ENCODE results near the gene ST3GAL6.

ST3GAL6 gene

DNA sequence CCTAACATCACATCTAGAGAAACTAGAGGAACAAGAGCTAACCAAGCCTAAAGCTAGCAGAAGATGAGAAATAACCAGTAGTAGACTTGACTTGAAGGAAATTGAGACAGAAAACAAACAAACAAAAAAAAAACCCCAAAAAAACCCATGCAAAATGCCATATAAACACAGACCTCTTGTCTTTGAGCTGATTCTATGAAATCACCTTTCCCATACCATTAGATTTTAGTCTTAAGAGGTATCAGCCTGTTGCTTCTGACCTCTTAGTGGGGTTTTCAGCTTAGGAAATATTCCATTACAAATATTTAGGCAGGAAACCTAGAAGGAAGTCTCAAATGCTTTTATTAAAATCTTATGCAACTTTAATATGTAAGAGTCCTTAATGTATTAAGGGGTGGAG lies 23.9 kb upstream of the ST3GAL6 start:
- no peak for DNase-seq (ENCODE audit: low read depth in 2 of 2)

DNA sequence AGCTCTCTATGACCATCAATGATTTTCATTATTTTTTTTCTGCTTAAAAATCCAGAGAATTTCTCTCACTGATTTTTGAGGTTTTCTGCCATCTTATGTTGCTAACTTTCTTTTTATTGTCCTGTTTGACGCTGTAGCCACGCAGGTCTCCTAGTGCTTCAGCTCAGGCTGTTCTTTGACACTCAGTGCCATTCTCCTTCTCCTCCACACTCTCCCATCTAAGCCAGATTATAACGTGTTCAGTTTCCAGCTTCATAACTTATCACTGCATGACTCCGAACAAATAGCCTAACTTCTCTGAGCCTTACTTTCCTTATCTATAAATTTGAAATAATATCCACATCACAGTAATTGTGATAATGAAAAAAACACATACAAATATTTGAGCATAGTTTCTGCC lies 22.8 kb upstream of the ST3GAL6 start:
- DNase-seq (ENCODE audit: low read depth in 2 of 2): no peak

DNA sequence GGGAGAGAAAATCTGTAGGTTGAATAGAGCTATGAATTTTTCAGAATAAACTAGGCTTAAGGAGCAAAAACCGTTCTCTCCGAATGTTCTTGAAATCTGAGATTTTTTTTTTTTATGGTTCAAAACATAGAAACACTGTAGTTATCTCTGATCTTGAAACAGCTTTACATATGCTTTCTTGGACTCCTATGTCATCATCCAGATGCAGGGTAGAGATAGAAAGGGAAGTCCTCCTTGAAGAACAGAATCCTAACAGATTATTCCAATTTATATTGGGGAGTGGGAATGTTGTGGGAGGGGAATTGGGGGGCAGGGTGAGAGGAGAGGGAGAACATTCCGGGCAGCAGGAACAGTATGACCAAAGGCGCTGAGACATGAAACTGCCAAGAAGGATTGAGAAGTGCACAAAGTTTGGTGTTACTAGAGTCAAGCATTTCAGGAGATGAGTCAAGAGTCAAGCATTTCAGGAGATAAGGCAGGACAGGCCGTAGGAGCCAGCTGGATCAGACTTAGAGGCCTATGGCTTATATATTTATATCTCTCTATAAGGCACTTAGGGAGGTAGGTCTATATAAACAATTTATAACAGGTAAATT lies 21.9 kb upstream of the ST3GAL6 start:
- no peak for DNase-seq (ENCODE audit: low read depth in 2 of 2)

DNA sequence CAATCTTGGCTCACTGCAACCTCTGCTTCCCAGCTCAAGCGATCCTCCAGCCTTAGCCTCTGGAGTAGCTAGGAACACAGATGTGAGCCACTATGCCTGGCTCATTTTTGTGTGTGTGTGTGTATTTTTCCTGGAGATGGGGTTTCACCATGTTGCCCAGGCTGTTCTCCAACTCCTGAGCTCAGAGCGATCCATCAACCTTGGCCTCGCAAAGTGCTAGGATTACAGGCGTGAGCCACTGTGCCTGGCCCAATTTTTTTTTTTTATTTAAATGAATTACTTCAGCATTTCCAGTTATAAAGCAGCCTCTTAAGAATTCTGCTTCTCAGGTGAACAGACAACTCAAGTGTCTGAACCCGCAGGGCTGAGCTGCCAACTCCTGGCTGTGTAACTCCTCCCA lies 20.1 kb upstream of the ST3GAL6 start:
- DNase-seq (ENCODE audit: low read depth in 2 of 2): no peak

DNA sequence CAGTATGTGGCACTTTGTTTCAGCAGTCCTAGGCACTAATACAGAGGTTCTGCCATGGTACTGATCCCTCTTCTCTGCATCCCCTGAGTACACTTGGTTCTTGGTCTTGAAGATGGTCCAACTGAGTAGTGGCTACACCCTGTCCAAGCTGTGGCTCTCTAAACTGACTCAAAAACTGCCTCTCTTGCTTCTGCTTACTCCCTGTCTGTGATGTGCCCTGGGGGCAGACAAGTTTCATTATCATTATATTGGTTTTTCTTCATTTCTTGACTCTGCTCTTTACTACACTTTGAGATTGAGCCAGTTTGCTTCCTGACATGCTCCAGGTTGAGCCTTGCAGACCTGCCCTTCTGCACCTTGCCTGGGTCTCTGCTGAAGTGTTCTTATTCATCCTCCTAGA lies 18.9 kb upstream of the ST3GAL6 start:
- no peak for DNase-seq (ENCODE audit: low read depth in 2 of 2)

DNA sequence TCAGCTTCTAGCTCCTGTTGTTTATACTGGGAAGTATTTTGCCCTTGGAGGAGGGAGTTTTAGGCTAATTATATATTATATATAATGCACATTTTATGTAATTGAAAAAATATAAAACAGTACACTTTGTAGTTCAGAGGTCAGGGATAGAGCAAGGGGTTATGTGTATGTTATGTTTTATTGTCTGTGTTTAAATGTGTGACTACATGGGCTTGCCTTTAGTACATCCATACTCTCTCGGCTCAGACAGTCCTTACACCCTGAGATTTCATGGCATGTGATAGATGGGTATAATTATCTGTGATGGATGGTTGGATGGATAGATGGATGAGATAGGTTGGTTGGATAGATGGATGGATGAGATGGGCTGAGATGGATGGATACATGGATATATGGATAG lies 17.4 kb upstream of the ST3GAL6 start:
- DNase-seq (ENCODE audit: low read depth in 2 of 2): no peak

DNA sequence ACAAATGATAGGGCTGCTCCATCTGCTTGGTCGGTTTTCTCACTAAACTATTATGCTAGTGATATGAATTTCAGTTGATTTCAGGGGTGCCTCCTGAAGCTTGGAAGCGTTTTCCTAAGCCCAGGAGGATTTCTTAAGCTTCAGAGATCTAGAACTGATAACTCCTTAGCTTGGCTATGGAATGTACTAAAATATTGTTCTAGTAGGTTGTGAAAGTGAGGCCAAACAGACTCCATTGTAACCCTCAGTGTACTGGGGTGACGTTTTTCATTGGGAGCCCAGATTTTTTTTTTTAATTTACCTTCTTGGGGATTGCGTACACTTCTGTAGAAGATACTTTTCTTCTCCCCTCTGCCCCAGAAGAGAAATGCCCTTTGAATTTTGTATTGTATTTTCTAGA lies 17.0 kb upstream of the ST3GAL6 start:
- no peak for DNase-seq (ENCODE audit: low read depth in 2 of 2)

DNA sequence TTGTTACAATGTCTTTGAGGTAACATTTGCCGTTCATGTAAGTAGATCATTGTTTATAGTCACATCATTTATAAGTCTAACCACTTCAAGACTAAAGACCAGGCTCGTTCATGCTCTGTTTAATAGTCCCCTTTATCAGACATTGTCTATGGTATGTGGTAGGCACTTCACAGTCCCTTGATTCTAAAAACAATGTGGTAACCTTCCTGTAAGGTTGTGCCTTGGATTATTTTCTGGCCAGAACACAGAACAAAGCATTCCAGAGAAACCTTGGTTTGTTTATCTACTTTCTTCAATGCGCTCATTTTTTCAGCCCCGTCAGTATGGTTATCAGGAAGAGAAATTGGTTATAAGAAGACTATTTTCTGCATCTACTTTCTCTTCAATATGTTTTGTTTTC lies 16.3 kb upstream of the ST3GAL6 start:
- no peak for DNase-seq (ENCODE audit: low read depth in 2 of 2)

DNA sequence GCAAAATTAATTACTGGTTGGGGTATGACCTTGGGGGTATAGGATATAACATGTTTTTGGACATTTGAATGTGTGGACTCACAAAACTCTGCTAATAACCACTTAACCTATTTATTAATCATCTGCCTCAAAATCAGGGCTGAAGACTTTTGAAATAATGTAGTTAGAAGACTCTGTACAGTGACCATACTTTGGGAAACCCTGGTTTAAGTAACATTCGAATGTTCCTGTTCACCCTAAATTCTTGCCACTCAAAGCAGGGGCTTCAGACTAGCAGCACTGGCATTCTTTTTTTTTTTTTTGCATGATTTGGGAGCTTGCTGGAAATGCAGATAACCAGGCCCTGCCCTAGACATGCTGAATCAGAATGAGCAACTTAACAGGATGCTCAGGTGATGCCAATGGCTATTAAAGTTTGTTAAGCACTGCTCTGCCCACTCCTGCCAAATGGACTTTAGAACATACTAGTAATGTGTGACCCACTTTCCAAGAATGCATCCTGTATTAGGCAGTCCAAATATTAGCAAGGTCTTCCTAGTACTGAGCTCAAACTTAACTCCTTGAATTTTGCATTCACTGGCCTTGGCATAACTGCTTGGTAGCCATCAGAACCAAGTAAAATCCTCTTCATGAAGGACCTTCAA lies 12.7 kb upstream of the ST3GAL6 start:
- no peak for DNase-seq (ENCODE audit: low read depth in 2 of 2)

DNA sequence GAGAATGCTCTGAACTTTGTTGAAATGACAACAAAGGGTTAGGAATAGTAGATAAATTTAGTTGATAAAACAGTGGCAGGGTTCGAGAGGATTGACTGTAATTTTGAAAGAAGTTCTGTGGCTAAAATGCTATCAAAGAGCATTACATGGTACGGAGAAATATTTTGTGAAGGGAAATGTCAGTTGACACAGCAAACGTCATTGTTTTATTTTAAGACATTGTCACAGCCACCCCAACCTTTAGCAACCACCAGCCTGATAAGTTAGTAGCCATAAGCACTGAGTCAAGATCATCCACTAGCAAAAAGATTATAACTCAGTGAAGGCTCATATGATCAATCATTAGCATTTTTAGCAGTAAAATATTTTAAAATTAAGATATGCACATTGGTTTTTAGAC lies 8.7 kb upstream of the ST3GAL6 start:
- no peak for DNase-seq (ENCODE audit: low read depth in 2 of 2)

DNA sequence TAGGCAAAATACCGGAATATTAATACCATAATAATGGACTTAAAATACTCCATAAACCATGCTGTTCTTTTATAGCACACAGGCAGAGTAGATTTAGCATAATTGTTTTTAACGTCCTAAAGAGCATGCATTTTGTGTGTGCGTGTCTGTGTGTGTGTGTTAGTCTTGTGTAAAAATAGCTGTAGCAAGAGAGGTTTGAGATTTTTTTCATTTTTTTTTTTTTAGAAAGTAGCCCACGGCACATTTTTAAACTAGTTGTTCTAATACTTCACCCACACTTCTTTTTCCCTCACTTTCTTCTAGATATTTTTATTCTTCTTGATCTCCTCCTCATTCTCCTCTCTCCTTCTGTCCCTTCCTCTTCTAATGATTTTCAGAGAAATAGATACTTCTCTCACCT lies 7.5 kb upstream of the ST3GAL6 start:
- DNase-seq (ENCODE audit: low read depth in 2 of 2): no peak

DNA sequence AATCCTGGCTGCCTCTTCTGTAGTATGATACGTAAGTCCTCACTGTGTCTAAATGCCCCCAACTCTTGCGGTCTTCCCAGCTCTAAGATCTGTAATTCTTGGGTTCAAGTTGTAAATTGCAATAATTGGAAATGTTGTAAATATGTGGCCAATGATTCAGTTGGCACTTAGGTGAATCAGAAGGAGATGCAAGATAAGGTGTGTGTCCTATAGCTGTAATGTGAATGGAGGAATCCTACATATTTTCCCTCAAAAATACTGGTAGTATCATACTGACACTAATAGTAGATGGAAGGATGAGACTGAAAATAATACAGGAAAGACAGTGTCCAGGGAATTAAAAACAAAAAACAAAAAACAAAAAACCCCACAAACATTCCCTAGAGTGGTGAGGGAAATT lies 3.5 kb upstream of the ST3GAL6 start:
- no peak for DNase-seq (ENCODE audit: low read depth in 2 of 2)

DNA sequence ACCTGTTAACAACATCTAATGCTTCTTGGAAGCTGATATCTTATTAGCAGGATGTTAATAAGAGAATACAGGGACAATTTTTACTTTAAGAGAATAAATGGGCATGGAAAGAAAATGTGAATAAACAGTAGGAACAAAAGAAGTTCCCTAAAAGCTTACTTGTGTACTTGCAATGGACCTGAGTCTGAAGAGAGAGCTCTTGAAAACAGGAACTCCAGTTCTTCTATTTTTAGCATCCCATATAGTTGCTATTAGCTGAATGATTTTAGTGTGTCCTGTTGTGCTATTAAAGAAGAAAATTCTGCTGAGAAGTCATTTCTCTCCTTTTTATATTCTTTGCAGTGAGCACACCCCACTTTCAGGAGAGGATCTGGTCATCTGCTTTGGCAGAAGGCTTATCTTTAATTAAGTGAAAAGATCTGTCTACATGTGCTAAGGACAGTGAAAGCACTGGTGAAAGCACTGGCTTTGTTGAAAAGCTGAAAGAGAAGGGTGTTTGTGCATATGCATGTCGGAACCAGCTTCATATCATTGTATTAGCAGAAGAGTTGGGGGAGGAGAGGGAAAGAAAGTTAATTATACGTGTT lies 1.4 kb upstream of the ST3GAL6 start:
- DNase-seq (ENCODE audit: low read depth in 2 of 2): no peak

DNA sequence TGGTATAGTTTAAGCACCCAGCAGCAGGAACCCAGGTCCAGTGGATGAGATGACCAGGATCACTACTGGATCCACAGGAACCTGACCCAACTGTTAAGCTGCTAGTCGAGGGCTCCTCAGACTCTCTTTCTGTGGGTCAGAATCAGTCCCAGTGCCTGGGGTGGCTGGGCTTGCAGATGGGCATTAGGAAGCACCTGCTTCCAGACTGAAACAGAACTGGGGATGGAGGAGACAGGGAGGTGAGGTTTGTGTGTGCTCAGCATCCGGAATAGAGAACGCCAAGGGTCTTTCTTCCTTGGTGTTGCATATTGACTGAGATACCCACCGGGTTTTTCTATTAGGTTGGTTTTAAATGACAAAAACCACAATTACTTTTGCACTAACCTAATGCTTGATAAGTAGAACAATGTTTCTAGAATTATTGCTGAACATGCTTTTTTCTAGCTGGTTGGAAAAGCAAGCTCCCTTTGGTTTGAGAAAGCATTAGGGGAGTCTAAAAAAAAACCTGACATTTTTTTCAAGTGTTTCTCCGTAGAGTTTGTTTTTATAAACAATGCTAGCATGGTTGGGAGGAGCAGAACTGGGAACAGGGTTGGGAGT lies 779 bp downstream of the ST3GAL6 start:
- DNase-seq (ENCODE audit: low read depth in 2 of 2): no peak

DNA sequence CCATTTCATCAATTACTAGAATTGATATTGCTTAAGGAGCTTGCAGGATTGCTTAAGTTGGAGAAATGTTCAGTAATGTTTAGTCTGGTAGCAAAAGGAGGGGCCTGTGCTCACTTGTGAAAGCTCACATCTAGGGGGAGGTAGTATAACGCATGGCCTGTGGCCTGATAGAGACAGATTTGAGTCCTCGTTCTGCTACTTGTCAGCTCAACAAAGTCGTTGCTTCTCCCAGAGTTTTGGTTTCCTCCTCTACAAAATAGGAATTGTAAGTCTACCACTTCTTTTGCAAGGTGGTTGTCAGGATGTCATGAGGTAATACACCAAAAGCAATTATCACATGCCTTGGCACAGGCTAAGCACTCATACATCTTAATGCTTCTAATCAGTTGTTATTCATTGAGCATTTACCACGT lies 1.3 kb downstream of the ST3GAL6 start:
- no peak for DNase-seq (ENCODE audit: low read depth in 2 of 2)

DNA sequence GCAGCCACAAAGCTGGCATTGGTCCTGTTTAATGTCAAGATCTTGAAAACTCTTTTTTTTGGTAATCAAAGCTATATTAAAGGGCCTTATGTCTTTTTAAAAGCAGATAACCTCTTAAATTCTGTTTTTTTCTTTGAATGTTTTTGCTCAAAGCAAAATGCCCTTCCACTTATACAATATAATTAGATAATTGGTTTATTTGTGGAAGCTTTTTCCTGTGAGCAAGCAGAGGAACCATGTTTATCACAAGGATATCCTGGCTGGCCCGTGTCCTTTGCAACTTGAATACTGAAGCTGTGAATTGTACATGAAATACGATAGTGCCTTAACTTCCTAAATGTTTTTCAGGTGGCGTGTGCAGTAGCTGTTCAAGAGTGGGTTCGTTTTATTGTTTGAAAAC lies 2.6 kb downstream of the ST3GAL6 start:
- DNase-seq (ENCODE audit: low read depth in 2 of 2): no peak

DNA sequence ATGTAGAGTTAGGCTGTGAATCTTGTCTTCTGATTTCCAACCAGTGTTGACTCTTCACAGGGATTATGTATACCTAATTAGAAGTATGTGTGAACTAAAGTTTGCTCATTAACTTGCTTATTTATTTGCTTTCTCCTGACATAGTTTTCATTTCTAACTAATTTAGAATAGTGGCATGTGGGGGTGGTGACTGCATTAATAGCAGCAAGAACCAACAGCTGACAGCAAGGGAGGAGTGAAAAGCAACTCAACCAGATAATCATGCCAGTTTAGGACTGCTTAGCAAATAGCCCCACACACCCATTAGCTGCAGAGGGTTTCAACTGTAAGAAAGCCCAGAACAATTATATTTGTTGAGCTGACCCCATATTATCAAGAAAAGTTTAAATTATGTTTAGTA lies 3.8 kb downstream of the ST3GAL6 start:
- no peak for DNase-seq (ENCODE audit: low read depth in 2 of 2)

DNA sequence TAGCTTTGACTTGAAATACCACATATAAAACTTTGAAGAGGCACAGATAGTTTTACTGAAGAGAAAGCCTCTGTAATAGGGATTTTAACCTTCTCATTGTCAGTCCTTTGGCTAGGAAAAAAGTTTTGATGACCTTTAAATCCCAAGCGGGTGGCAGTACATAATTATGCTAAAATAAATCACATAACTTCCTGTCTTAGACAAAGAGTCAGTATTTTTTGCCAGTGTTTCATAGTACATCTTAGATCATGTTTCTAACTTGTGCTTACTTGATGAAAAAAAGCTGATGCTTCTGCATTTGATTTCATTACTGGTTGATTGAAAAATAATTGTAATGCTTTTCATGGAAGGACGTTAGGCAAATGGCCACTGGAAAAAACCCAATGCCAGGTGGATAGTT lies 5.8 kb downstream of the ST3GAL6 start:
- DNase-seq (ENCODE audit: low read depth in 2 of 2): no peak

DNA sequence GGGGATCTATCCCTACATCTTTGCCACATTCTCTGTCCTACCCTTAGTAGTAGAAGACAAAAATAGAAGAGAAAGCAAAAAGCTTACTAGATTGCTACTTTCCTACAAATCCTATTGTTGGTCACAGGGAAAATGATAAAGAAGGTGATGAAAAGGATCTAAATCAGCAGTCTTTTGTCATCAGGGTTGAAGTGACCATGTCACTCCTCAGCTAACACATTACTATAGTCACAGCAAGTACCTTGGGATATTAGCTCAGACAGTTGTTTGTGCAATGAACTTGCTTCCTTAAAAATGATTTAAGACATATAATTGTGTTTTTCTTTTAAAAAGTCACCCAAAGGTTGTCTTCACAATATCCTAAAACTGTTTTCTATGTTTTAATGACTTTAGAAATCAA lies 6.3 kb downstream of the ST3GAL6 start:
- no peak for DNase-seq (ENCODE audit: low read depth in 2 of 2)

DNA sequence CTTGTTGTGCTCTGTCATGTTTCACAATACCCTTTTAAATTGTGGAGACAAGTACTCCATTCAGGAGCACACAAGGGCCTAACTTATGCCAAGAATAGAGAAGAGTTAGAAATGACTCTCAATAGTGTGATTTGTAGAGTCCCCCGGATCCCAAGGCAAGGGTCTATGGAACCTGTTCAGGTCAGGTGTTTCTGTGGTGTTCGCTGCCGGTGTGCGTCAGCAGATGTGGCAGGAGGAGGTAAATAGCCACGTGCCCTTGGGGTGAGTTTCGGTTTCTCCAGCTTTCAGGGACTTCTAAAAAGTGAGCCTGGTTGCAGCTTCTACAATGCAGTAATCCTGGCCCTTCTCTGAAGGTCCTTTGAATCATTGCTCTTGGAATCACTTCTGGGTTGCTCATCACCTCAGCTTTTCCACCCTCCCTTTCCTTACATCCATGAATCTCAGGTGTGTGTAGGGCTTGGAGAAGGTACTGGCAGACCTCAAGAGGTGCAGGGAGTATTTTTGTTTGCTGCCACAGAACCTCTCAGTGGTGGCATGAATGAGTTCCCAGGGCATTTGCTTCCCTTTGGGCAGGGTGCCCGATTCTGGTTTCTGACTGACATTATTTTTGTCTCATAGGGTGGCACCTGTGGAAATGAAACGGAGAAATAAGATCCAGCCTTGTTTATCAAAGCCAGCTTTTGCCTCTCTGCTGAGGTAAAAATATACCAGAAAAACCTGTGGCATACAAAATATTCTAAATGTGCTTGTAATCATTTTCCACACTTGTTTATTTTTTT lies 7.3 kb downstream of the ST3GAL6 start:
- DNase-seq (ENCODE audit: low read depth in 2 of 2): no peak

DNA sequence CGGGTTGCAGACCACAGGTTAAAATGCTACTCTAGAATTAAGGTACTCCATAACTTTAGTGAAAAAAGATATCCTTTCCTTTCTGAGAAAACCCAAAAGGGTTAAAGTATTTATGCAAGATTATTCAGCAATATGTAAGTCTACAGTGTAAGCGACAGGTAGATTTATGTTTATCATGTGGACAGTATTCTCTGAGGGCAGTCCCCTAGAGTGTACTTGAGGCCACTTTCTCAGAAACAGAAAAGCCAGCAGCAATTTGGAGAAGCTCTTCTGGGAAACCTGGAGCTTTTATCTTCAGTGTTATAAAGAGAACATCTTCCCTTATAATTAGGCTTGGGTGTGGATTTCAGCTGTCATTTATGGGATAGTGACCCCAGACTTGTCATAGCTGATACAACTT lies 8.9 kb downstream of the ST3GAL6 start:
- DNase-seq (ENCODE audit: low read depth in 2 of 2): no peak

DNA sequence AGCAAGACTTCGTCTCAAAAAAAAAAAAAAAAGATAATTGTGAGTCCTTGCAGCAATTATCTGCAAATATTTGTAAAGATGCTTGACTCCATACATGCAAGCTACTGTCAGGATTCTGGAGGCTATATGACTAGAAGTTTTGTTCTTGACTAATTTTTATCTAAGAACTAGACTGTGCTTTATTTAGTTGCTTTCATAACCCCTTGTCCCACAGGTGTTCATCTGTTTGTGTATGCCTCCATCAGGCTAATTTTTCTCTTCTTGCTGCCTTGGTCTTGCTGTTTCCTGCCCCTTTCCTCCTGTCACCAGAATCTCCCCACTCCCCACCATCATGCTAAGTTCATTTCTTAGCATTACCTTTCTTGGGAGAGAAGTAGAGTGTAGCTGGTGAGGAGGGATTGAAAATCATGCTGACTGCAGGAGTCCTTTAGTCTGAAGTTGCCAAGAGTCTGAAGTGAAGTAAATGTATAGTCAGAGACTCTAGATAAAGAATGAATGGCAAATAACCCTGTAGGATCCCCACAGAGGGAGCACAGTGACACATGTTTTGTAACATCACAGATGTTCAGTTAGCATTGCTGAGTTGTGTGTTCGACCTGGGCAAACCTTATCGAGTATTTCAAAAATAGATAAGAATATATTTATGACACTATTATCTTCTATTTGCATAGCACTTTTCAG lies 12.5 kb downstream of the ST3GAL6 start:
- DNase-seq (ENCODE audit: low read depth in 2 of 2): no peak

All from stimulated activated CD4-positive, alpha-beta T cell treated with anti-CD3 and anti-CD28 coated beads, Interleukin-1b, Interleukin-23, amount 100 ng/mL, for 4 hours (primary cell).